Epithelial cell of prostate (primary cell): ENCODE measurements around the gene ZNF106.

ENCODE experiments used
- DNase-seq: peaks from one replicate; pipeline ENCODE4 v3.0.0-alpha.2; 2011; ENCODE audit warnings: low read depth, low spot score
- H3K27ac ChIP-seq: fragments of 450-650 bp; 2 replicates; pipeline ENCODE4 v1.5.1; 2017; ENCODE audit warnings: mild to moderate bottlenecking

ZNF106 gene

DNA sequence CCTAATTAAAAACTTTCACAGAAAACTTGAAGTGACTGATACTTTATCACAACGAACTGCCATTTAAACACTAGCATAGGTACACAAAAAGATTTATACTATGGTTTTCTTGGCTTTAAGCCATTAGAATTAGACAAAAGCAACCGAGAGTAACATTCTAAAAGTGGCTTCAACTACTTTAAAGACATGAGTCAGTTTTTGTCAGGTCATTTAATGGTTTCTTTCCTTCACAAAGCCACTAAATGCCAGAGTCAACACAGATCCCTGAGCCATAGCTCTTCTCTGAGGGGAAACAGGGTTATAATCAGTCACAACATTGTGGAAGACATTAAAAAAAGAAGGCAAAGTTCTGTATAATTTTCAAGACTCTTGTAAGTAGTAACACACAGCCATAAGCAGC, 77.0 kb downstream of the ZNF106 start:
- DNase-seq = no peak
- no peak overlapping the region for H3K27ac ChIP-seq

DNA sequence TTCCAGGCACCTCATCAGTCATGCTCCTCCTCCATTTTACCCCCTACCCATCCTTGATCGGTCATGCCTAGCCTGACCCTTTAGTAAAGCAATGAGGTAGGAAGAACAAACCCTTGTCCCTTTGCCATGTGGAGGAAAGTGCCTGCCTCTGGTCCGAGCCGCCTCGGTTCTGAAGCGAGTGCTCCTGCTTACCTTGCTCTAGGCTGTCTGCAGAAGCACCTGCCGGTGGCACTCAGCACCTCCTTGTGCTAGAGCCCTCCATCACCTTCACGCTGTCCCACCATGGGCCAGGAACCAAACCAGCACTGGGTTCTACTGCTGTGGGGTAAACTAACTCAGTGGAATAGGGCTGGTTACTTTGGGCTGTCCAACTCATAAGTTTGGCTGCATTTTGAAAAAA, 79.1 kb downstream of the ZNF106 start:
- no peak overlapping the region for H3K27ac ChIP-seq
- DNase-seq = no peak

DNA sequence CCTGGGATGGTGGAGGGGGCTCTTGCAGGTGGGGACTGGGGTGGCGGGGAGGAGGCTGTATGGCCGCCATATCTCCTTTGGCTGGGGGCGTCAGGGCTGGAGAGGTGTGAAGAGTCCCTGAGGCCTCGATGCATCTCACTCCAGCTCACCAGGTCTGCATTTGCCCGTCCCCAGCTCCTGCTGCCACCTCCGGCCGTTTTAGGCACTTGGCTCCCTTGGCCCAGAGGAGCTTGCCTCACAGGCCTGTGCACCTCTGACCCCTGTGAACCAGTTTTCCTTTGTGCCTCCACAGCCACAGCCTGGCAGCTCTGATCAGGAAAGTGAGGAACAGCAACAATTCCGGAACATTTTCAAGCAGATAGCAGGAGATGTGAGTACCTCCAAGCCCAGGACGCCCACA, 81.9 kb downstream of the ZNF106 start:
- H3K27ac ChIP-seq = no peak overlapping the region
- DNase-seq = no peak

DNA sequence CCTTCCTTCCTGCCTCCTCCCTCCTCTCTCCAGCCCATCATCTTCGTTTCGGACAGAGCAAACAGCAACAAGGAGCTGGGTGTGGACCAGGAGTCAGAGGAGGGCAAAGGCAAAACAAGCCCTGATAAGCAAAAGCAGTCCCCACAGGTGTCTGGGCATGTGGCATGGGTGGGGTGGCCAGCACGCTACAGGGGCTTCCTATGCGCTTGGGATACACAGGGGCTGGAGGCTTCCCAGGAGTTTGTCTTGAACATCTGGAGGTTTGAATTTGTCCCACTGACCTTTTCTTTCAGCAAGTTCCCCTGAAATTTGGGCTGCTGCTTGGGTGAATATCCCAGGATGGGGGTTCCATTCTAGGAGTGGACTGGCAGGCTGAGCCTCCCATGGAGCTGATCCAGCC, 82.8 kb downstream of the ZNF106 start:
- no peak overlapping the region for H3K27ac ChIP-seq
- DNase-seq = no peak

DNA sequence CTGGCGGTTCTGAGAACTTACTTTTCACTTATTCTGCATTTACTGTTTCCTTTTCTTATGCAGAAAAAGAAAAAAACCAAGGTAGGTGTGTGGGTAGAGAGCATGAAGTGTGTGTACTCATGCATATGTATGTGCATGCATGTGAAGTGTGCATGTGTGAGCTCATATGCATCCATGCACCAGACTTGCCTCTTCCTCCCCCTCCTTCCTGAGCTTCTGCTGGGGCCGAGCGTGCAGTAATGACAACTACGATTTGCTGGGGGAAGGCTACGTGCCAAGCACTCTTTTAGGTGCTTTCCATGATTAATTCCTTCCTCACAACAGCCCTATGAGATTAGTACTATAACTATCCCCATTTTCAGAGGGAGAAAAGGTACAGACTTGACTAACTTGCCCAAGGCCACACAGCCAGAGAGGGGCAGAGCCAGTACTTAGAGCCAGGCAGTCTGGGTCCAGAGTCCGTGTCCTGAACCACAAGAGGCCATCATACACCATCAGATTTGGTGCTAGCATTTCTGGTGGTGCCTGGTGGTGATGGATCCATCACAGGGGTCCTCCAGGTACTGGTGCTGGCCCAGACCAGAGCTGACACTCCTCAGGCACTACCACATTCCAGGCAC, 85.0 kb downstream of the ZNF106 start:
- DNase-seq = no peak
- H3K27ac ChIP-seq = no peak overlapping the region

DNA sequence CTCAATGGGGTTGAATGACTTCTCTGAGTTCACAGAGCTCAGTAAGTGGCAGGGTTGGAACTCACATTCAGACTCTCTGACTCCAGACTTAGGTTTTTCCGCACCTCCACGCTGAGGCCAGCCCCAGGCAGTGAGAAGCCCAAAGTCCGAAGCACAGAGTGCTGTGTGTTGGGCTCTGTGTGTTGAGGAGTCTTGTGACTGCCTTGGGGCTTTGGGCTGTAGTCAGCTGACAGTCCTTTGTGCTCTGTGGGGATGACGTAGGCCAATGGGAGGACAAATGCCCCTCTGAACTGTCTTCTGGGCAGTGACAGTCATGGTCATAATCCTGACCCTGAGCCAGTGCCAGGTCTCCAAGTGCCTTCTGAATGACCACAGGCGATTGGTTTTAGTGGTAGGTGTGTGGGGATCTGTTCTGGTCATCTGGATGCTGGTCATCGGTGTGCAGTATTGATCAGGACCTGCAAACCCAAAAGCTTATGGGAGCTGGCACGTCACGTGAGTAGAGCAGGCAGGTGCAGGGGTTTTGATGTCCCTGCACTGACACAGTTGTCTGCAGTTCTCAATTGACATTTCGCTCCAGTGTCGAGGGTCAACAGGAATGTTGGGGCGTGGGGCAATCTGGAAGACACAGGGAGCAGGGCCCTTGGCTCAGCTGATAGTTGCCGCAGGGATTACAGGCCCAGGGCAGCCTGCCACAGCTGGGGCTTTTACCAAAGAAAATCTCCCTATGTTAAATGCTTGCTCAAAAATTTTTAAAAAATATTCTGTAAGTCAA, 86.3 kb downstream of the ZNF106 start:
- no peak for DNase-seq
- H3K27ac ChIP-seq = no peak overlapping the region

DNA sequence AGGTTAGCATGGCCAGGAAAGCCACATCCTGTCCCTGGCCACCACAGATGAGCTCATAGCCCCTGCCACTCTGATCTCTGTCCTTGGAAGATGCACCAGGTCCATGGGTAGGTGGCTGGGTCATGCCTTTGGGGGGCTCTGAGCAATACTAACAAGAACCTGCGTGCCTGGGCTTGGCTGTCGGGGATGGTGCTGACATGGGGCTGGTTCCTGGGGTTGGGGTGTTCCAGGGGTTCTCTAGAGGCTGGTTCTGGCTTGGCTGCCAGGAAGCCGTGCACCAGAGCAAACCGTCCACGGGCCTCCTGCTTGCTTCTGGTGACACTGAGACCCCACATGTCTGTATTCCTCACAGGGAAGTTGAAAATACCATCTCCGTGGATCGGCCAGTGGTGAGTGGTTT, 87.6 kb downstream of the ZNF106 start:
- no peak overlapping the region for H3K27ac ChIP-seq
- DNase-seq = no peak

DNA sequence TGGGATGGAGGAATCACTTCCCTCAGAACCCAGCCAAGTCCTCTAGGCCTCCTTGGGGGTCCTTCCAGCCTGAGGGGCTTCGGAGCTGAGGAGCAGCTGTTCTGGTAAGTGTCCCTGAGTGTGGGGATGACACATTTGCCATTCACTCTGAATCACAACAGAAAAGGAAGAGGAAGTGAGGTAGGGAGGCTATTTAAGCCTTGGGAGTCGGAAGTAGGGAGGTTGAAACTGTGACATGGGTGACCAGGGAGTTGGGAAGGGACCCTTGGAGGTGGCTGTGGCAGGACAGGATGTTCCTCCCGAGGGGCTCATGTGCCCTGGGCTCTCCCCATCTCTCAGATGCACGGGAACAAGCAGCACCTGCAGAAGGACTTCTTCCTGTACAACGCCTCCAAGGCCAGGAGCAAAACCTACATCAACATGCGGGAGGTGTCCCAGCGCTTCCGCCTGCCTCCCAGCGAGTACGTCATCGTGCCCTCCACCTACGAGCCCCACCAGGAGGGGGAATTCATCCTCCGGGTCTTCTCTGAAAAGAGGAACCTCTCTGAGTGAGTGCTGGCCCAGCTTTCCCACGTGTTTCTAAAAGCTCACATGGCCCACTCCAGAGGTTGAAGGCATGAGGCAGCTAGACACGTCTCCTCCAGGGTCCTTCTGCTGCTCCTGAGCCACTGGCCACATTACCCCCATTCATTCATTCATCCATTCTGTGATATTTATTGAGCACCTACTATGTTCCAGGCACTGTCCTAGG, 88.3 kb downstream of the ZNF106 start:
- H3K27ac ChIP-seq = no peak overlapping the region
- no peak for DNase-seq

DNA sequence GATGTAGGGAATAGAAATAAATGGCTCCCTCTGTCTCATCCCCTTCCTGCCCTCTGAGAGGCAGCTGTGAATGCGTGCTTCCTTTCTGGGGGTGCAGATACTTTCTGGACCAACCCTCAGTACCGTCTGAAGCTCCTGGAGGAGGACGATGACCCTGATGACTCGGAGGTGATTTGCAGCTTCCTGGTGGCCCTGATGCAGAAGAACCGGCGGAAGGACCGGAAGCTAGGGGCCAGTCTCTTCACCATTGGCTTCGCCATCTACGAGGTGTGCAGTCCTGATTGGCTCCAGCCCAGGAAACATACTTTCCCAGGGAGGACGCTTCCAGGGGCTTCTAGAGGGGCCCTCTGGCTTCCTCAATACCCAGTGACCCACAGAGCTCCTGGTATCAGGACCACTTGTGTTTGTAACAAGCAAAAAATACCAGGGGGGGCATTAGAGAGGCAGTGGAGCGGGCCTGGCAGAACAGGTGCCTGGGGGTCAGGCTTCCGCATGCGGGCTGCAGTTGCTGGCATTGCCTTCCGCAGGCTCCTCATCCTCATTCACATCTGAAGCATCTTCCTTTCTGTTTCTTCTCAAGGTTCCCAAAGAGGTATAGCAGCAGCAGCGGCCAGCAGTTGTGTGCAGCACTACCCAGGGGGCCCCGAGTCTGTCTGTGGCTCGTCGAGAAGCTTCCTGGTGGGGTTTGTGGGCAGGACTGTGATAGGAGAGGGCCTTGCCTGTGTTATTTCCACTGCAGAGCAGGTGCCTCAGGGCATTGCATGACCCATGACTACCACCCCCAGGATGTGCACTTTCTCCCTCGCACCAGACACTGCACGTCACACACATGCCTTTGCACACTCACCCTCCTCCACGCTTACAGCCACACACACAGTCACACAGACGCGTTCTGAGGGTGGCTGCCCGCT, 89.1 kb downstream of the ZNF106 start:
- no peak overlapping the region for H3K27ac ChIP-seq
- no peak for DNase-seq

DNA sequence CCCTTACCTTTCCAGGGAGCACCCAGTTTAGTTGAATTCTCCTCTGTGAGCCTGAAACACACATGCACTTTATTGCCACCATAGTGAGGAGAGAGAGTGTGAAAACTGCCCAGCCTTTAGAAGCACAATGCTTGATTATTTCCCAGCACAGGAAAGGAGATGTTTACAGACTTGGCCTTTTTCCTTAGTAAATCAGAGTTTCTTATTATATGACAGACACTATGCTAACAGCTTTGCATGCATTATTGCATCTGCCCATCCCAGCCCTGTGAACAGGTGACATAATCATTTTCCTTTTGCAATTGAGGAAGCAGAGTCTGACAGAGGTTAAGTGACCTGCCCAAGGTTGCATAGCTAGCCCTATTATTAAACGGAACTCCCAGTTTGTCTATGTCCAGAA, 95.1 kb downstream of the ZNF106 start:
- H3K27ac ChIP-seq = no peak overlapping the region
- DNase-seq = no peak

DNA sequence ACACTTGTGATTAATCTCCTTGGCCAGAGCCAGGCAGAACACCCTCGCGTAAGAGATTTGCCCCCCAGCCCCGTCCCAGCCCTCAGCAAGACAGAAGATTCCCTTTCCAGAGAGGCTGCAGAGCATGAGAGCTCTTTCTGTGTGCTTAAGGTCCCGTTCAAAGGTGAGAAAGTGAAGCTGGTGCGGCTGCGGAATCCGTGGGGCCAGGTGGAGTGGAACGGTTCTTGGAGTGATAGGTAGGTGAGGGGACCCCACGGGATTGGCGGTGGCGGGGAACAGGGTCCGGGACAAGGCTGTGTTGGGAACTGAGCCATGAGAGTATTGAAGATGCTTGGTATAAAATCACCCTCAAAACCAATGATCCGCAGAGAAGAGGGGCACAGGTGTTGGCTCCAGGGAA, 96.8 kb downstream of the ZNF106 start:
- no peak for DNase-seq
- H3K27ac ChIP-seq = no peak overlapping the region

DNA sequence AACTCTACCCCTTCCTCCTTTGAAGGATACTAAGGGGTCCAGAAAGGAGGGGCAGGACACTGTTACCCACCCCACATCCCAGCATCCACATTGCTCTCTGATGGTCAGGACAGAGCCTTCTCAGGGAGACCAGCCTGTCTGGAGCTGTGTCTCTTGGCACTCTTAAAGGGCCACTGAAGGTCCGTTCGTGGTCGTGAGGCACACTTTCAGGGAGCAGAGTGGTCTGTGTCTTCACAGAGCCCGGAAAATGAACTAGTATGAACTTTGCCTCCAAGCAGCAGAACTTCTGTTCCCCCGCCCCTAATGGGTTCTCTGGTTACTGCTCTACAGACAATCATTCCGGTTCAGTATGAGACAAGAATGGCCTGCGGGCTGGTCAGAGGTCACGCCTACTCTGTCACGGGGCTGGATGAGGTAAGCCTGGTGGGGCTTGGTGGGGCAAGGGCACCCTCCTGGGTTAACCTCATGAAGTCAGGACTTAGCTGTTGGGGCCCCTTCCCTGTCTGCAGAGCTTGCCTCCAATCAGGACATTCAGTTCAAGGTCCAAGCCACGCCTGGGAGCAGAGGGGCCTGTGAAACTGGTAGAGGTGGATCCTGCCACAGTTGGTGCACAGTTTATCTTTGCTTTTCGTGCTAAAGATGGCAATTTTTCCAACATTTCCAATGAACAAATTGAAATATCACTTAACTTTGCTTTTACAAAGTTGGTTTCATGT, 98.5 kb downstream of the ZNF106 start:
- DNase-seq = no peak
- no peak overlapping the region for H3K27ac ChIP-seq

DNA sequence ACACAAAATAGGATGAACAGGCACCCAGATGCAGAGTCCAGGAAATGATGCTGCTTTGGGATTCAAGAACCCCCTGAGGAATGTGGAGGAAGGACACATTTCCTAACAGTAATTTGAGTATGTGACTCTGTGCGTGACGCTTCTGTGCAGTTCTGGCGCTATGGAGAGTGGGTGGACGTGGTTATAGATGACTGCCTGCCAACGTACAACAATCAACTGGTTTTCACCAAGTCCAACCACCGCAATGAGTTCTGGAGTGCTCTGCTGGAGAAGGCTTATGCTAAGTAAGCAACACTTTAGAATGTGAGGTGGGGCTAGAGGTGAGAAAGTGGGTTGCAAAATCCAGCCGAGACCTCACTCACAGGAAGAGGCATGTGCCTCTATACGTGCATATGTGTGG, 103.3 kb downstream of the ZNF106 start:
- H3K27ac ChIP-seq = no peak overlapping the region
- DNase-seq = no peak

DNA sequence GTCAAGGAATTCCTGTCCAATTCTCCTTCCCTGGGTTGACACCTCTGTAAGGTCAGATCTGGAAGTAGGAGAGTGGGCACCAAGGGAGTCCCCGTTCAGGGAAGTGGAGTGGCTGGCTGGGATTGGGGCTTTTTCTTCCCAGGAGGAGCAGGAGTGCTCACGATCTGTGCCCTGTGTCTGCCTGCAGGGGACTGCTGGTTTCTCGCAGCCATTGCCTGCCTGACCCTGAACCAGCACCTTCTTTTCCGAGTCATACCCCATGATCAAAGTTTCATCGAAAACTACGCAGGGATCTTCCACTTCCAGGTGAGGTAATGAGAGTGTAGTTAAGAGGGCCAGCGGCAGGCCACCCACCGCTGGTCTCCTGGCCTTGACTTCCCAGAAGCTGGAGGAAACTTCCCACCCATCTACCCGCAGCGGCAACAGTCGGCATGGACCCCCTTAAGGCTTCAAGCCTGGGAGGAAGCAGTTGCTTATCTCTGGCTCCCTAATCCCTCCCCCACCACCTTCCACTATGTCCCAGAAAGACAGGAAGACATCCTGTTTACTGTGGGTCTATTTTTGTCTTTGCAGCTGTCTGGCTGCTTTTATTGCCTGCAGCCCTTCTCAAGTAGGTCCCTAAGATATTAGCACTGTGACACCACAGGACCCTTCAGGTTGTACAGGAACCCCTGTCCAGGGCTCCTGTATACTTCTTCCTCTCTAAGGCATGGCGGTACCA, 104.8 kb downstream of the ZNF106 start:
- H3K27ac ChIP-seq = no peak overlapping the region
- DNase-seq = no peak

DNA sequence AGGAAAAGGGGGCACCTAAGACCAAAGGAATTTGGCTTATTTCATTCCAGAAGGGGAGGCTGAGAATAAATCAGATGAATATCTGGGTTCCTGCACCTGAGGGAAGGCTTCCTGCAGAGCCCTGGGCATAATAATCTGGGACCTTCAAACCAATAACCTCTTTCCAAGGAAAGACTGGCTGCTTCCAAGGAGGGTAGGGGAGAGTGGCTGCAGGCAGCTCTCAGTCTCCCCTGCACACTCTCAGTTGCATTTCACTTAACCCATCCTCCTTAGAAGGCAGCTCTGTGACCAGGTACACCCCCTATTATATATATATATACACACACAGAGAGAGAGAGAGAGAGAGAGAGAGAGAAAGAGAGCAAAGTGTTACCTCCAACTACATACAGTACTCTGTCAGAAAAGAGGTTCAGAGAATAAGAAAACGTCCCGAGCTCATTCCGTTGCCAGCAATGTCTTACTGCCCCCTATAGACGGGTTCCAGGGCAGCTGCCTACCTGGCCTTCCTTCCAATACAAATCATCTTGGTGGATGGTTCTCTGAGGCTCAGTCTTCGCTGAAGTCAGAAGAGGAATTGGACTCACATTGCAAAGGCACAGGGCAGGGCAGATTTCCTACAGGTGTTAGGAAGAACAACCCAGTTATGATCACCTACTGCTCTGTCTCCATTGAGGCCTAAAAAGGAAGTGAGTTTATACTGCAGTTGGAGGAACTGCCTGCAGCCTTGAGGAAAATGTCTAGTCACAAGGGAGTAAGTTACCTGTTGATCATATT, 105.5 kb downstream of the ZNF106 start:
- no peak overlapping the region for H3K27ac ChIP-seq
- no peak for DNase-seq

DNA sequence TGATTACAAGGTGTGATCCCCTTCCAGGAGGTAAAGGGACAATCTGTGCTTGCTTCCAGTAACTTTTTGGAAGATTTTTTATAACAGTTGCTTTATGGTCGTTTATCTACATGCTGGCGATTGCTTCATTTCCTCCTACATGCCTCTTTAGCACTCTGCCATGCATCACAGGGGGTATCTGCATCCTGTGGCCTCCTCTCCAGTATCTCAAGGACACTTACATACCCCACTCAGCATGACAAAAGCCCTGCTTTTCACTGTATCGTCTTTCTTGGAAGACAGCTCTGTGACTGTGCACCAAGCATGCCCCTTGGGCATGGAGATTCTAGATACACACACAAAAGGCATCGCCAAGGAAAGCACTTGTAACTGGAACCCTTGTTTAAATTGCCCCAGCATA, 106.3 kb downstream of the ZNF106 start:
- H3K27ac ChIP-seq = no peak overlapping the region
- no peak for DNase-seq

DNA sequence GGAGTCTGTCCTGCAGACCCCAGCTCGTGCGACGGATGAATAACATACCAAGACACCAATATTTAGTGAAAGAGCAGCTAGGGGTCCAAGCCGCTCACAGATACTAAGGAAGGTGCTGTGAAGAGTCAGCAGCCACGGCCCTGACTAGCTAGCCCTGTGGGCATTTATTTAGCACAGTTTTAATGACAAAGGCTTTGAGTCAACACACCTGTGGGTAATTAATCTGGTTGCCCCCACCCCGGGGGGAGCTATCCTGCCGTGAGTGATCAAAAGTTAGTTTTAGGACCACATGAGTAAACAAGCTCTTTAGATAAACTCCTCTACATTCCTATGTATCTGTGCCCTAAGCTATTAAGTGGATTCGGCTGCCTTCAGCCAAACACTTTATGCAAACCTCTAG, 112.9 kb downstream of the ZNF106 start:
- no peak for DNase-seq
- no peak overlapping the region for H3K27ac ChIP-seq

DNA sequence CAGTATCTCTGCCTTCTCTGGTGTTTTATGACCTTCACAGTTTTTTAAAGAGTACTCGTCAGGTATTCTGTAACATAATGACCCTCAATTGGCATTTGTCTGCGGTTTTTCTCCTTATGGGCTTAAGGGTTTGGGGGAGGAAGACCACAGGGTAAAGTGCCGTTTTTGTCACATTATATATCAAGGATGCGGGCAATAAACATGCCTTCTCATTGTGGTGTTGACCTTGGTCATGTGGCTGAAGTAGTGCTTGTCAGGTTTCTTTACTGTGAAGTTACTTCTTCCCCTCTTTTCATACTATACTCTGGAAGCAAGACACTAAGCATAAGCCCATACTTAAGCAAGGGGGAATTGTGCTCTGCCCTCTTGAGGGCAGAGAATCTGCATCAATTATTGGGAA, 115.0 kb downstream of the ZNF106 start:
- no peak for DNase-seq
- no peak overlapping the region for H3K27ac ChIP-seq

DNA sequence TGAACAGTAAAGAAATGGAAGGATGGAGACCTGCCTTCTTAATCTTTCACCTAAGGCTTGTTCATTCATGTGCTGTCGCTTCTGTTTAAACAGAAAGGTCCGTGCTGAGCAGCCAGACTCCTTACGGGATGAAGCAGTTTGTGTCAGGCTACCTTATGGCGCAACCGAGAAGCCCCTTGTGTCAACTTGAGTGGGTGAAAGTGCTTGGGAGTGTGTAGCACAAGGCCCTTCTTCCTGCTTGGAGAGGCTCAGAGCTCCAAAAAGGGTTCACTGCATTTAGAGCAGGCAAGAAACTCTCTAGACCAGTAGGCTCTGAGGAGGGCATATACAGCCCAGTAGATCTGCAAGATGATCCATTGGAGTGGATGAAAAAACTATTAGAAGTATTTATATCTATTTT, 115.7 kb downstream of the ZNF106 start:
- no peak for DNase-seq
- H3K27ac ChIP-seq = no peak overlapping the region
